Right hindlimb (tissue), 1 donor: Measurements from ENCODE around the gene TP73.

ENCODE experiments used
- DNase-seq: peaks from one replicate; pipeline ENCODE4 v3.0.0-alpha.2; 2018

Gene TP73

DNA sequence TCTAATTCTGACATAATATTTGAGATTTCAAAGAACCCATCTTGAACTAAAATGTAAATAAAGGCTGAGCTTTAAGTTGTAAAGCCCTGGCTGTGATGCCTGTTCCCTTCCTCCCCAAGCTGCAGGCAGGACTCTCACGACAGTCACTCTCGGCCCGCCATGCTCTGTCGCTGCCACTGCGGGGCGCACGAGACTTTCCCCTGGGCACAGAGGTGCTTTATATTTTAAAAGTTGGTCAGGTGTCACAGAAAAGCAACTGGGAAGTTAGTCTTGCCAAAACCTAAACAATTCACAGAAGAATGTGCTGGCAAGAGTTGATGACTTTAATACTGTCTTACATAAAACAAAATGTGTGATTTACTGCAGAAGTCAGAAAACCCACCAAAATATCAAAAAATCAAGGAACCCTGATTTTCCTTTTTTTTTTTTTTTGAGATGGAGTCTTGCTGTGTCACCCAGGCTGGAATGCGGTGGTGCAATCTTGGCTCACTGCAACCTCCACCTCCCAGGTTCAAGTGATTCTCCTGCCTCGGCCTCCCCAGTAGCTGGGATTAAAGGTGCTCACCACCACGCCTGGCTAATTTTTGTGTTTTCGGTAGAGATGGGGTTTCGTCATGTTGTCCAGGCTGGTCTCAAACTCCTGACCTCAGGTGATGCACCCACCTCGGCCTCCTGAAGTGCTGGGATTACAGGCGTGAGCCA is 133.3 kb downstream of the TP73 start:
- DNase-seq, result no peak
